Tibial nerve (tissue), 4 donors: ENCODE results near the gene INHA. TPM values are rescaled to one million over a fixed set of nuclear protein-coding genes. Genes with fewer than 3 reads are reported as not detected.

Experiments used
- DNase-seq, 2 donors: peaks; one replicate each; pipeline ENCODE4 v3.0.0-alpha.2; 2019; ENCODE audit warnings: low spot score in 2 of 2
- H3K27ac ChIP-seq, 4 donors: fragments of 200-600 bp; sonication (generic) in 3 of 4; one replicate each; pipeline ENCODE4 v1.5.1; 2017 to 2019; ENCODE audit warnings: mild to moderate bottlenecking in 1 of 4
- H3K27me3 ChIP-seq, 2 donors: fragments of 200-600 bp; sonication (generic) in 1 of 2; one replicate each; pipeline versions ENCODE4 v1.5.1 to v1.6.0; 2017 to 2019
- H3K36me3 ChIP-seq, 3 donors: fragments of 200-600 bp; sonication (generic); one replicate each; pipeline ENCODE4 v1.5.1; 2018 to 2019
- H3K4me1 ChIP-seq, 4 donors: fragments of 200-600 bp; sonication (generic) in 3 of 4; one replicate each; pipeline ENCODE4 v1.5.1; 2017 to 2019
- H3K4me3 ChIP-seq, 4 donors: fragments of 200-600 bp; sonication (generic) in 3 of 4; one replicate each; pipeline ENCODE4 v1.5.1; 2017 to 2019; ENCODE audit warnings: mild to moderate bottlenecking in 1 of 4, moderate library complexity in 1 of 4
- H3K9me3 ChIP-seq, 4 donors: fragments of 200-600 bp; sonication (generic) in 3 of 4; one replicate each; pipeline ENCODE4 v1.5.1; 2017 to 2019
- CTCF ChIP-seq, 5 experiments: fragments of 200-600 bp in 3 of 5; fragments of 450-650 bp in 2 of 5; sonication (generic) in 3 of 5; IDR thresholded peaks; one replicate each; pipeline ENCODE4 v1.5.1; 2016 to 2019; ENCODE audit warnings: antibody characterized with exemption in 5 of 5, mild to moderate bottlenecking in 3 of 5, moderate library complexity in 2 of 5
- EP300 ChIP-seq, 2 donors: sonication (generic); formaldehyde crosslinking; IDR thresholded peaks; one replicate each; pipeline ENCODE4 v1.6.1; 2017; ENCODE audit warnings: antibody characterized with exemption in 2 of 2, mild to moderate bottlenecking in 1 of 2
- POLR2A ChIP-seq, 2 donors: fragments of 450-650 bp; IDR thresholded peaks; one replicate each; pipeline ENCODE4 v1.6.1; 2017; ENCODE audit warnings: antibody characterized with exemption in 2 of 2, mild to moderate bottlenecking in 2 of 2, moderate library complexity in 2 of 2
- WGBS, 2 donors: methylation state at CpG; one replicate each; pipeline ENCODE4 v1.1.5; 2018; 5-methylcytosine and 5-hydroxymethylcytosine counted together
- total RNA-seq, 4 donors: library from RNA; depleted of rRNA; stranded (reverse); fragments of >200 nt; gene quantifications; one replicate each; pipeline ENCODE4 v1.1.0, GENCODE V29; 2016

INHA gene
- 1 to 10 TPM in 2 of 4 donors, not detected in 2; 1.1 to 1.4 TPM for total RNA-seq

DNA sequence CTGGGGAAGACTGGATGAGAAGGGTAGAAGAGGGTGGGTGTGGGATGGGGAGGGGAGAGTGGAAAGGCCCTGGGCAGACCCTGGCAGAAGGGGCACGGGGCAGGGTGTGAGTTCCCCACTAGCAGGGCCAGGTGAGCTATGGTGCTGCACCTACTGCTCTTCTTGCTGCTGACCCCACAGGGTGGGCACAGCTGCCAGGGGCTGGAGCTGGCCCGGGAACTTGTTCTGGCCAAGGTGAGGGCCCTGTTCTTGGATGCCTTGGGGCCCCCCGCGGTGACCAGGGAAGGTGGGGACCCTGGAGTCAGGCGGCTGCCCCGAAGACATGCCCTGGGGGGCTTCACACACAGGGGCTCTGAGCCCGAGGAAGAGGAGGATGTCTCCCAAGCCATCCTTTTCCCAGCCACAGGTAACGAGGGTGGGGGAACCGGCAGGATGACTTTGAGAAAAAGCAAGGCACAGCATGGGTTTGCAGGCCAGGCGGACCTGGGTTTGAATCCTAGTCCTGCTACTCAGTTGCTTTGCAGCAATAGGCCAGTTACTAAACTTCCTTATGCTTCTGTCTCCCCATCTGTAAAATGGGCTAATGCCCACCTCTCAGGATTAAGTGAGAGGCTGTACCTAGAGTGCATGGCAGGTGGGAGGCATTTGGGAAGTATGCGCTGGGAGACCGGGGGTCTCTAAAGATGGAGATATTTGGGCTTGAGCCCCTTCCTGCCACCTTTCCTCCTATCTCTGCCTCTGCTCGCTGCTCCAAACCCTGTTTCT is at the start of gene INHA:
INHA (plus strand) TSS at position 74 of the 765 bp plus-strand sequence; CDS start at position 139, 65 bp downstream.
- DNase-seq, result no peak
- WGBS, 2 donors, result 92 to 93% methylated on average over 12 to 13 of the region's 13 CpGs
- no peak for TF ChIP-seq EP300 (IDR thresholded peaks at IDR 0.05)
- no peak for TF ChIP-seq POLR2A (IDR thresholded peaks at IDR 0.05)
- TF ChIP-seq CTCF (IDR thresholded peaks at IDR 0.05), result no peak
- Histone ChIP-seq H3K4me1 (peaks cover 0 to 24% (median 3%) of the 10 kb centered on the region in 4 donors), H3K27me3 (peaks cover 0 to 19% of the 10 kb centered on the region in 2 donors), H3K4me3 (peak within 1 kb of the TSS; percentile 59 to 94 (median 68)), H3K9me3 (no peaks in the 10 kb centered on the region), H3K36me3 (peaks cover 0 to 9% (median 0%) of the 10 kb centered on the region in 3 donors), H3K27ac (peak within 1 kb of the TSS; percentile 73 to 92 (median 82))

DNA sequence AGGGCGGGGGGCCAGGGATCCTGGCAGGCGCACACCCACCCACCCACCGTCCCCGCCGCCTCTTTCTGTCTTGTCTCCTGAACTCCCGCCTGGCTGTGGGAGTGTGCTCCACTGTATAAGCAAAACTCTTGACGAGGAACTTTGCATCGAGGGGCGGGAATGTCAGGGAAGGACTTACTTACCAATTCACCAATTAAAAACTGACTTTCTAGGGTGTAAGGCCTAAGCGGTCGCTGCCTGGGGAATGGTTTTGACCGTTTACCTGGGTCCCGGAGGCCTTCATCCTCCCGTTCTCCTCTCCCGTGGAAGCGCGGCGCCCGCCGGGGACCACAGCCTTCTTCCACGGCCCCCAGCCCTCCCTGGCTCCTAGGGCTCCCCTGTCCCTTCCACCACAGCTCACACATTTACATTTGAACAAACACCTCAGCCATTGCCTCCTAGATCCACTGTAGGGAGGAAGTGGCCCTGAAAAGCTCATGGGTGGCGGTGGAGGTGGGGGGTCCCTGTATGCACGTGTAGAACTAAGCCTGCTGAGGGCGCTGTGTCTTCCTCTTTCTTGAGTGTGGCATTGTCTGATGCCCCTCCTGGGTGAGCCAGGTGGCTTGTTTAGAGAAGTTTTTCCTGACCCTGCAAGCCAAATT is 49.0 kb upstream of the INHA start:
- TF ChIP-seq POLR2A (IDR thresholded peaks at IDR 0.05) (no peak), CTCF (IDR thresholded peaks at IDR 0.05) (no peak), EP300 (IDR thresholded peaks at IDR 0.05) (no peak)
- DNase-seq, result no peak
- 35 to 52% methylated on average over 15 to 22 of the region's 24 CpGs for WGBS, 2 donors
- H3K36me3 ChIP-seq, result no peaks in the 10 kb centered on the region
- no peak overlapping the region for H3K27ac ChIP-seq
- peak overlapping the region in 2 of 4 donors; percentile 1 to 39 for H3K4me3 ChIP-seq
- no peaks in the 10 kb centered on the region for H3K9me3 ChIP-seq
- H3K4me1 ChIP-seq, result peaks cover 0 to 27% (median 11%) of the 10 kb centered on the region in 4 donors
- H3K27me3 ChIP-seq, result peaks cover 0 to 86% of the 10 kb centered on the region in 2 donors

DNA sequence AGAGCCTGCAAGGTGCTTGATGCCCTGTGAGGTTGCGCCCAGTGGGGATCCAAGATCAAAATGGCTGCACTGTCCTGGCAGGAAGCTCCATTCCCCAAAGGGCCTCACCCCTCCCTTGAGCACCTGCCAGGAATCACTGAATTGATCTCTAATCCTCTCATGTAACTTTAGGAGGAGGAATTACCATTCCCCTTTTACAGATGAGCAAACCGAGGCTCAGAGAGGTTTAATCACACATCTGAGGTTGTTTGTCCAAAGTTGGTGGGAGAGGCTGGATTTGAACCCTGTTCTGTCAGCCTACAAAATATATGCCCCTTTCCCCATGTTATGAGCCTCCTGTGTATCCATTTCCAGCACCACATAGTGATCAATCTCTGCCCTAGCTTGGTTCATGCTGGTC is 47.3 kb upstream of the INHA start:
- H3K27ac ChIP-seq, result no peak overlapping the region
- H3K9me3 ChIP-seq, result no peaks in the 10 kb centered on the region
- 93 to 98% methylated on average over 2 of the region's 2 CpGs for WGBS, 2 donors
- peaks cover 0 to 29% (median 11%) of the 10 kb centered on the region in 4 donors for H3K4me1 ChIP-seq
- peaks cover 0 to 97% of the 10 kb centered on the region in 2 donors for H3K27me3 ChIP-seq
- TF ChIP-seq POLR2A (IDR thresholded peaks at IDR 0.05) (no peak), CTCF (IDR thresholded peaks at IDR 0.05) (no peak), EP300 (IDR thresholded peaks at IDR 0.05) (no peak)
- H3K4me3 ChIP-seq, result no peak overlapping the region
- no peak for DNase-seq
- no peaks in the 10 kb centered on the region for H3K36me3 ChIP-seq

- TF ChIP-seq CTCF (IDR thresholded peaks at IDR 0.05) (no peak), EP300 (IDR thresholded peaks at IDR 0.05) (no peak), POLR2A (IDR thresholded peaks at IDR 0.05) (no peak)
- WGBS, 2 donors, result 66% methylated on average over 9 of the region's 9 CpGs
- H3K9me3 ChIP-seq, result no peaks in the 10 kb centered on the region
- no peaks in the 10 kb centered on the region for H3K36me3 ChIP-seq
- no peak overlapping the region for H3K27ac ChIP-seq
- H3K27me3 ChIP-seq, result peaks cover 0 to 92% of the 10 kb centered on the region in 2 donors
- no peak overlapping the region for H3K4me3 ChIP-seq
- no peak for DNase-seq
- H3K4me1 ChIP-seq, result peaks cover 0 to 36% (median 11%) of the 10 kb centered on the region in 4 donors
Observed at GRCh38 chr2:219525533-219526232, 46.4 kb upstream of the INHA start.
